Right cardiac atrium (tissue), 5 donors: ENCODE data around the gene SMTNL2. TPM values are rescaled to one million over a fixed set of nuclear protein-coding genes. Genes with fewer than 3 reads are reported as not detected.

Experiments used
- ATAC-seq, 2 donors: fragments of 200-7000 bp; cut with Tn5 transposase; one replicate each; pipeline versions ENCODE4 v1.8.0 to v1.9.1; 2020; ENCODE audit warnings: moderate library complexity in 2 of 2, mild to moderate bottlenecking in 1 of 2
- DNase-seq, 3 donors: peaks; one replicate each; pipeline ENCODE4 v3.0.0-alpha.2; 2020
- H3K27ac ChIP-seq: one replicate; pipeline ENCODE4 v1.5.1; 2013; ENCODE audit warnings: mild to moderate bottlenecking, low read length, control low read depth, moderate library complexity
- H3K27me3 ChIP-seq: one replicate; pipeline ENCODE4 v1.6.1; 2013; ENCODE audit not compliant: control insufficient read depth, insufficient read depth
- H3K4me1 ChIP-seq: one replicate; pipeline ENCODE4 v1.6.1; 2013; ENCODE audit warnings: low read length; ENCODE audit not compliant: control insufficient read depth, insufficient read depth
- H3K4me3 ChIP-seq: one replicate; pipeline ENCODE4 v1.5.1; 2013; ENCODE audit warnings: low read length, control low read depth
- H3K9me3 ChIP-seq: one replicate; pipeline ENCODE4 v1.6.1; 2013; ENCODE audit warnings: low read length; ENCODE audit not compliant: control insufficient read depth
- whole genome bisulfite sequencing: extraction: QIAGEN DNeasy Blood & Tissue Kit; methylation state at CpG from one replicate; pipeline ENCODE4 v1.1.7; 2013; 5-methylcytosine and 5-hydroxymethylcytosine counted together
- intact Hi-C, 4 donors: fragments of 100-400 bp; cut with DNase I; formaldehyde crosslinking; loops; one replicate each; pipeline versions ENCODE4 v1.11.0 to v1.14.0; 2022 to 2023
- long read RNA-seq, 4 donors: library from polyadenylated mRNA; unstranded; transcript quantifications; one replicate each; pipeline ENCODE4 v2.0.0, GENCODE V29; 2020 to 2021
- polyA plus RNA-seq: library from polyadenylated mRNA; stranded (reverse); fragments of 200-250 nt; gene quantifications from one replicate; pipeline ENCODE4 v1.2.3, GENCODE V29; 2013
- total RNA-seq, 4 donors: library from RNA; stranded (reverse); fragmentation: NEBNext Ultra II Directional; extraction: Animal tissue kit (Norgen Biotek cat#: 25700); gene quantifications; one replicate each; pipeline ENCODE4 v1.2.1, GENCODE V29; 2021
- donor health status: healthy with polysubstance abuse.
- donor health status: DM: no; HTN: yes; CAD: no.
- donor health status: DM: no; HTN: no; CAD: no.
- donor health status: DM: no; HTN: yes; CAD: no; lungs with severe emphysema.
- donor health status: DM: yes; HTN: yes; CAD: no.

SMTNL2 gene
- total RNA-seq (10 to 100 TPM; 10.7 to 20.8 (median 14.2) TPM), polyA plus RNA-seq (5.8 TPM)
- long read RNA-seq, donor 1, transcript SMTNL2-202 (8 exons, 2,280 nt), result major isoform, 16 of 32 reads
- long read RNA-seq, donor 1, partial matches to known transcripts, result 4 of 32 reads
- long read RNA-seq, donor 1, other reads (novel, unspliced or antisense), result 12 of 32 reads
- long read RNA-seq, donor 2, transcript SMTNL2-202 (8 exons, 2,280 nt), result major isoform, 6 of 14 reads
- long read RNA-seq, donor 2, partial matches to known transcripts, result 2 of 14 reads
- long read RNA-seq, donor 2, other reads (novel, unspliced or antisense), result 6 of 14 reads
- long read RNA-seq, donor 3, partial matches to known transcripts, result 20 of 34 reads
- long read RNA-seq, donor 3, other reads (novel, unspliced or antisense), result 9 of 34 reads
- long read RNA-seq, donor 4, transcript SMTNL2-202 (8 exons, 2,280 nt), result major isoform, 8 of 16 reads
- long read RNA-seq, donor 4, partial matches to known transcripts, result 1 of 16 reads
- long read RNA-seq, donor 4, other reads (novel, unspliced or antisense), result 7 of 16 reads

DNA sequence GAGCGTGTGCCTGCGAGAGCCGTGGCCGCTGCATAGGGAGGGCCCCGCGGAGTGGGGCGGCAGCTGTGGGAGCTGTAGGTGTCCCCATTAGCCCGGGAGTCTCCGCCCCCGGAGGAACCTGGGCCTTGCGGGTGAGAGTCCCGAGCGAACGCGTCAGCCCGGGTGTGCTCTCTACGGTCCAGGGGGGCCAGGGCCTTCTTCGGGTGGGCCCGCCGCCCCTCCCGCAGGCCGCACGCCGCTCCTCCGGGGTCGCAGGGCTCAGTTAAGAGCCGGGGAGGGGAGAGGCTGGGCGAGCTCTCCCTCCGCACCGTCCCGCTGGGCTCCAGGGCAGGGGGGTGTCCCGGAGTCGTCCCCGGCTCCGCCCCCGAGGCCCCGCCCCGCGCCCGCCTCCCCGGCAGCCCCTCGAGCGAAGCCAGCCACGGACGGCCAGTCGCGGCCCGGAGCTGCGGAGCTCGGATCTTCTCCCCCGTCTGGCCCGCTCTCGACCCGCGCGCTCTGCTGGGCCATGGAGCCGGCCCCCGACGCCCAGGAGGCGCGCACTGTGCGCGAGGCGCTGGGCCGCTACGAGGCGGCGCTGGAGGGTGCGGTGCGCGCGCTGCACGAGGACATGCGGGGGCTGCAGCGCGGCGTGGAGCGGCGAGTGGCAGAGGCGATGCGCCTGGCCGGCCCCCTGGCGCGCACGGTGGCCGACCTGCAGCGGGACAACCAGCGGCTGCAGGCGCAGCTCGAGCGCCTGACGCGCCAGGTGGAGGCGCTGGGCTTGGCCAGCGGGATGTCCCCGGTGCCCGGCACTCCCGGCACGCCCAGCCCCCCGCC, at the start of gene SMTNL2:
Gene SMTNL2, plus strand, starts transcription at position 429 of the 816 bp plus-strand sequence. Its CDS starts 77 bp downstream, at position 506.
- Histone ChIP-seq H3K9me3 (no peaks in the 10 kb centered on the region), H3K4me3 (peak within 1 kb of the TSS; percentile 46), H3K4me1 (peaks cover 3% of the 10 kb centered on the region), H3K27me3 (no peaks in the 10 kb centered on the region), H3K27ac (no peak within 1 kb of the TSS)
- WGBS, result under 1% methylated on average over 100 of the region's 100 CpGs
- DNase-seq (peak; percentile 82 to 92 (median 92)), ATAC-seq (peak; percentile 79 to 82)
- intact Hi-C loops, result no loop called here

DNA sequence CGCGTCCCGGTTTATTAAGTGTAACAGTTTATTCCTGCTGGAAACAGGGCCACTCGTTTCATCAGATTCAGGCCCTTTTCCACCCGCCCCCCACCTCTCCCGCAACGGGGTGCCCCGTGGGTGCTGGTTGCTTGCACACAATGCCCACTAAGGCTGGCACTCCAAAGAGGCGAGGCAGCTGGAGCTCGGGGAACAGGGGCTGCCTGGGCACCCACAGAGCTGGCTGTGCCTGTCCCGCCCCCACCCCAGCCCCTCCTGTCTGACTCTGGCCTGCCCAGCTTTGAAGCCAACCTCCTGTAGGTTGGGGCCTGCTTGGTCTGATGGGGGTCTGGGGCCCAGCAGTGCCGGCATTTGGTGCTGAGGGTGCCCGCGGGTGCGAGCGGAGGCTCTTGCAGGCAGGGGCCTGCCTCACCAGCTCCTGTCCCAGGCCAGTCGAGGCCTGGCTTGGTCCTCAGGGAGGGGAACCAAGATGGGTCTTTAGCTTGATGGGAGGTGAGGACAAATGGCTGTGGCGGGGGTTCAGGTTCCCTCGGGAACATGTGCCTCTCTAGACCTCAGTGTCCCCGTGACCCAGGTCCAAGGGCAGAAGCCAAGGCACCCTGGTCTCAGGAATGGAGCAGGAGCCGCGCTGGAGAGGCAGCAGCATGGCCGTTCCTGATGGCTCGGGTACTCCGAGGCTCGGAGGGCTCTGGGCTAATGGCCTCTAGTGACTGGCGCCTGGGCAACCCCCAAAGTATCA, 49.2 kb upstream of the SMTNL2 start:
- ATAC-seq (no peak), DNase-seq (peak in 1 of 3 donors; percentile 22)
- H3K9me3 ChIP-seq, result no peaks in the 10 kb centered on the region
- peak overlapping the region; percentile 14 for H3K27ac ChIP-seq
- 83% methylated on average over 27 of the region's 27 CpGs for WGBS
- H3K27me3 ChIP-seq, result no peaks in the 10 kb centered on the region
- no peak overlapping the region for H3K4me3 ChIP-seq
- peaks cover 22% of the 10 kb centered on the region for H3K4me1 ChIP-seq
- intact Hi-C loops, result no loop called here

DNA sequence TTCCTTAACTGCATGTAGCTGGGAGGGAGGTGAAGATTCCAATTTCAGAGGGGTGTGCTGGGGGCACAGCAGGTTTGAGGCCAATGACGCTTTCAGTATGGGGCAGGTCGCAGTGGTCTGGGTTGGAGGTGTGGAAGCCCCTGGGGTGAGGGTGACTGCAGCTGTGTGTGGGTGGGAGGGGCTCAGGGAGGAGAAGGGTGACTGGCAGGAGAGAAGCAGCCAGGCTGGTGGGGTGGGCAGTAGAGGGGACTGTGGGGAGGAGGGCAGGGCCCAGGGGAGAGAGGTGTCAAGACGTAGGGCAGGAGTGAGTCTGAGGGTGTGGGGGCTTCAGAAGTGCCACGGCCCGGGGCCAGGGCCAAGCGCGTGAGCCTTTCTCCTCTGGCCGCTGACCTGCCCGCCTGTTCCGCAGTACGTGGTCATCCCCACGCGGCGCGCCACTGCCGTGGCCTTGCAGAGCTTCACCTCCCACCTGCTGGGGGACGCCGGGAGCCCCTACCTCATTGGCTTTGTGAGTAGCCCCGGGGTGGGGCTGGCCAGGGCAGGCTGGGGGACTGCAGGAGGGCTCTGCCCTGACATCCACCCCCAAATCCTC, 48.6 kb upstream of the SMTNL2 start:
- no peak for ATAC-seq
- Histone ChIP-seq H3K4me3 (no peak overlapping the region), H3K27ac (no peak overlapping the region), H3K27me3 (no peaks in the 10 kb centered on the region), H3K9me3 (no peaks in the 10 kb centered on the region), H3K4me1 (peaks cover 22% of the 10 kb centered on the region)
- DNase-seq, result peak in 2 of 3 donors; percentile 37 to 63
- intact Hi-C loops, result no loop called here
- 65% methylated on average over 19 of the region's 19 CpGs for WGBS

DNA sequence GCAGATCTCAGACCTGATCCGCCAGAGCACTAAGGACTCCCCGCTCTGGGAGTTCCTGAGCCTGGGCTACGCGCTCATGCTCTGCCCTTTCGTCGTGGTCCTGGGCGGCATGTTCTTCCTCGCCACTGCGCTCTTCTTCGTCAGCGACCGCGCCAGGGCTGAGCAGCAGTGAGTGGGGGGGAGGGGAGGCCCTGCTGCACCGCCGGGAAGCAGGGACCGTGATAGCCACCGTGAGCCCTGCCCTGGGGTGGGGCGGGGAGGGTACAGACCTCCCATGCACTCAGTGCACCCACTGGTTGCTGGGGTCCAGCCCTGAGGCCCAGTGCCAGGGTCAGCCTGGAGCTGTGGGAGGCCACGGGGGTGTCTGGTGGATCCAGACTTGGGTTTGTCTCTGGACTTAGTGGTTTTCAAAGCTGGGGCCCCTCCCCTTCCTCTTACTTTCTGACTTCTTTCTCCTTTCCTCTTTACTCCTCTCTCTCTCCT, 48.0 kb upstream of the SMTNL2 start:
- peak in 2 of 3 donors; percentile 37 to 74 for DNase-seq
- H3K27ac ChIP-seq, result peak overlapping the region; percentile 0

DNA sequence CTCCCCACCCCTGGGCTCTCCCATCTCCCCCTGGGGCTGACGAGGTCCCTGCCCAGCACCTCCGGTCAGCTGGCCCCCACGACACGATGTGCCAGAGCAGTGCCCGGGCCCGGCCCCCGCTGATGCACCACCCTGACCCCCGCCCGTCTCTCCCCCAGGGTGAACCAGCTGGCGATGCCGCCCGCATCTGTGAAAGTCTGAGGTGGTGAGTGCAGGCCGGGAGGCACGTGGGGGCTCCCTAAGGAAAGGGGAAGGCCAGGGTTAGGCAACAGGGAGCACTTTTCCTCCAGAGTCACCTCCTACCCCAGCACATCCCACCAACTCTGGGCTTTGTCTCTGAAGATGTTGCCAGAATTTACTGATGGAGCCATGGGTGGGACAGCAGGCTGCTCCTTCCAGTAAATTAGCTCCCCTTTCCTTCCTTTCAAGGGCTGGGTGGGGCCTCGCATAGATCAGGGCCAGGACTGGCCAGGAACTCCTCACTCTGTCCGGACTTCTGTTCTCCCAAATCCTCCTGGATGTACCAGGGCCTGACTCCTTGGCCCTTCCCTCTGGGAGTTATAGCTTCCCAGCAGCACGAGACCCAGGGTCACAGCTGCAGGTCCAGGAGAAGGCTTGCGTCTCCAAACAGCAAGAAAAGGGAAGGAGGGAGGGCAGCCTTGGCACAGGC, 47.5 kb upstream of the SMTNL2 start:
- H3K4me3 ChIP-seq, result no peak overlapping the region
- intact Hi-C loops, result no loop called here
- peaks cover 22% of the 10 kb centered on the region for H3K4me1 ChIP-seq
- ATAC-seq (peak; percentile 60 to 61), DNase-seq (peak; percentile 69 to 81 (median 80))
- no peaks in the 10 kb centered on the region for H3K27me3 ChIP-seq
- no peaks in the 10 kb centered on the region for H3K9me3 ChIP-seq
- WGBS, result 41% methylated on average over 18 of the region's 18 CpGs
- H3K27ac ChIP-seq, result peak overlapping the region; percentile 13

More for the DNA sequence above, 48.0 kb upstream of the SMTNL2 start:
- no peaks in the 10 kb centered on the region for H3K27me3 ChIP-seq
- no peak overlapping the region for H3K4me3 ChIP-seq
- no peak for ATAC-seq
- no peaks in the 10 kb centered on the region for H3K9me3 ChIP-seq
- peaks cover 22% of the 10 kb centered on the region for H3K4me1 ChIP-seq
- intact Hi-C loops, result no loop called here
- WGBS, result 29% methylated on average over 19 of the region's 19 CpGs

DNA sequence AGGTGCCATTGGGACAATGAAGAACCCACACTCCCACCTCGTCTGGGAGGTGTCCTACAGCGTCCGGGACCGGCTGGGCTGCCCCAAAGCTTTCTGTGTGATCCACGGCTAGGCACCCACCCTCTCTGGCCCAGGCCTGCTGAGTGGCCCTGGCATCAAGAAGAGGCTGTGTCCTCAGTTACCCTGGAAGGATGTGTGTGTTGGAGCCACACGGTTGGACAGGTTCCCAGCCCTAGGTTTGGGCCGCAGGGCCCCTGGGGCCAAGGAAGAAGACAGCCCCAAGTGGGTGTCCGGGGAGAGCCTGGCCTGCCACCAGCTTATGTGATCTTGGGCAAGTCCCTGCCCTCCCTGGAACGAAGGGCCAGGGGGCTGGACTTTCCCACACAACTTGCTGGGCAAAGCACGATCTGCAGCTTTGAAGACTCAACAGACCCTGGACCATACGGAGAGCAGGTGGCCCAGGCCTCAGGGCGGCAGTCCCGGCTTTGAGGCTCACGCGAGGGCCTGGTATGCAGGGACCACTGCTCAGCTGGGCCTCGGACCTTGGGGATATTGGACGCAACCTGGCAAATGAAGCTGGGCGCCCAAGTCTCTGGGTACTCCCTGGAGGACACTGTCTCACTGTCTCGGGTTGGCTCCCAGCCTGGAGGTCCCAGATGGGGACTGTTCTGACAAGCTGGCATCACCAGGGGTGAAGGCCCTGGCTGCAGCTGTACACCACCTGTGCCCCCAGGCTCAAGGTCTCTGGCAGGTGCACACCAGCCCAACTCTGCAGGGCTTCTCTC, 46.7 kb upstream of the SMTNL2 start:
- peak overlapping the region; percentile 13 for H3K27ac ChIP-seq
- intact Hi-C loops, result no loop called here
- ATAC-seq, result peak in 1 of 2 donors; percentile 1
- peaks cover 22% of the 10 kb centered on the region for H3K4me1 ChIP-seq
- H3K9me3 ChIP-seq, result no peaks in the 10 kb centered on the region
- no peak overlapping the region for H3K4me3 ChIP-seq
- DNase-seq, result peak; percentile 42 to 79 (median 77)
- 60% methylated on average over 19 of the region's 19 CpGs for WGBS
- no peaks in the 10 kb centered on the region for H3K27me3 ChIP-seq

DNA sequence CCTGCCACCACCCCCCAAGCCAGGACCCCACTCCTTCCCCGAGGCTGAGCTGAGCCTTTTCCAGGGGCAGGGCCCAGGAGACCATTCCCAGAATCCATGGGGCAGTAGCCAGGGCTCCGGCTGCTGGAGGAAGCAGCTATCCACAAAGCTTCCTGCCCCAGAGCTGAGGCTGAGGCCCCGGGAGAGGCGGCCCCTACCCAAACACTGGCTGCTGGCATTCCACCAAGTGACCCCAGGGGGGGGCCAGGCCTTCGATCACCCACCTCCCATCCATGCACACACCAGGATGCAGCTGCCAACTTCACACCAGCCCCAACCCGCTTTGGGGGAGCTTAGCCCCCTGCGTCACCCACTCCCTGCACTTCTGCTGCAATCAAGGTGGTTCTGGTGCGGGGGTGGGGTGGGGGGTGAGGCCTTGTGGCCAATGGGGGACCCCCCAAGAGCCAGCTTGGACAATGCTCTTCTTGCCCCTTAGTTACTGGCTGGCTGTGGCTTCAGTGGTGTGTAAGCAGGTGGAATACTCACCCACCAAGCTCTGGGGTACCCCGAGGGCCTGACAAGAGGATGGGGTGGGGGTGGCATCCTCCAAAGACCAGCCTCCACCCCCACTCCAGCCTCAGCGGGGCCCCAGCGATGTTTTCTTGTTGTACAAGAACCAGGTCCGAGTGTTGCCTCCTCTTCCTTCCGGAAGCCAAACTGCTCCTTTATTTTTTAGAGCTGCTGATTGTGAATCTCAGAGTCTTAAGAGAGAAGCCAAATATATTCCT, 45.9 kb upstream of the SMTNL2 start:
- 61% methylated on average over 13 of the region's 13 CpGs for WGBS

DNA sequence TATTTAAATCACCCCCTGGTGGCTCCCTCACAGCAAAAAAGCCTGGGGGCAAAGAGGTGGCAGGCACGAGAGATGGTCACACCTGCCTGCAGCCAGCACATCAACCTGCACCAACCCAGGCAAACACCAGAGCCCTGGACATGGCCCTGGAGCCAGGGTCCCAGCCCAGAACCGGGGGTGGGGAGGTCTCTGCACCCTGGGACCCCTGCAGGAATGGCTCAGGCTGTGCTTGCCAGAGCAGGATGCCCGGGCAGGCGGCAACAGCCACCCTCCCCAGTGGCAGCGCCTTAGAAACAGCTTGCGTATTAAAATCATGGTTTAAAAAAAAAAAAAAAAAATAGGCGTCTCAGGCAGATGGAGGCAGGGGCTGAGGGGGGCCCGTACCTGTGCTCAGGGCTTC, 45.3 kb upstream of the SMTNL2 start:
- H3K27me3 ChIP-seq, result no peaks in the 10 kb centered on the region
- H3K4me3 ChIP-seq, result no peak overlapping the region
- no peak for ATAC-seq
- intact Hi-C loops, result no loop called here
- no peak overlapping the region for H3K27ac ChIP-seq
- peaks cover 22% of the 10 kb centered on the region for H3K4me1 ChIP-seq
- no peaks in the 10 kb centered on the region for H3K9me3 ChIP-seq
- DNase-seq, result peak in 1 of 3 donors; percentile 7
- 90% methylated on average over 8 of the region's 8 CpGs for WGBS

More for the DNA sequence above, 45.9 kb upstream of the SMTNL2 start:
- peak in 2 of 3 donors; percentile 63 to 72 for DNase-seq
- Histone ChIP-seq H3K27ac (no peak overlapping the region), H3K27me3 (no peaks in the 10 kb centered on the region), H3K4me1 (peaks cover 22% of the 10 kb centered on the region), H3K4me3 (no peak overlapping the region), H3K9me3 (no peaks in the 10 kb centered on the region)
- no peak for ATAC-seq
- intact Hi-C loops, result no loop called here
